ENCODE data around the gene FAM174B.

GRCh38 chr15:92667970-92668485, 12.5 kb upstream of the FAM174B start:
- TF ChIP-seq CTCF (IDR thresholded peaks at IDR 0.05; ENCODE audit: poor library complexity) (no peak), EZH2 (IDR thresholded peaks at IDR 0.05; ENCODE audit: borderline replicate concordance) (no peak)
